MM.1S (cell line): ENCODE results near the gene PGBD1.

Experiments used
- DNase-seq: peaks from one replicate; pipeline ENCODE4 v3.0.0-alpha.2; 2015
- H2AFZ ChIP-seq: fragments of 300-600 bp; sonication (generic); 2 replicates; pipeline ENCODE4 v1.6.0; 2016; ENCODE audit warnings: antibody characterized with exemption, low read length
- H3F3A ChIP-seq: fragments of 300-600 bp; sonication (generic); 2 replicates; pipeline ENCODE4 v1.6.1; 2016; ENCODE audit warnings: mild to moderate bottlenecking, antibody characterized with exemption, low read length, moderate library complexity, mixed read lengths; ENCODE audit not compliant: insufficient read depth
- H3K27ac ChIP-seq: fragments of 300-600 bp; sonication (generic); 2 replicates; pipeline ENCODE4 v1.5.1; 2016; ENCODE audit warnings: mild to moderate bottlenecking, low read length
- H3K27me3 ChIP-seq: fragments of 300-600 bp; sonication (generic); replicated peaks from 2 replicates; pipeline ENCODE4 v1.6.0; 2016; ENCODE audit warnings: low read length; ENCODE audit not compliant: insufficient read depth
- H3K36me3 ChIP-seq: fragments of 300-600 bp; sonication (generic); replicated peaks from 2 replicates; pipeline ENCODE4 v1.6.1; 2016; ENCODE audit warnings: mild to moderate bottlenecking, low read length, mixed read lengths; ENCODE audit not compliant: insufficient read depth
- H3K4me1 ChIP-seq: fragments of 300-600 bp; sonication (generic); 2 replicates; pipeline ENCODE4 v1.6.1; 2016; ENCODE audit warnings: low read length, mixed read lengths
- H3K4me2 ChIP-seq: fragments of 300-600 bp; sonication (generic); 2 replicates; pipeline ENCODE4 v1.6.0; 2016; ENCODE audit warnings: low read depth, low read length
- H3K4me3 ChIP-seq: fragments of 300-600 bp; sonication (generic); 2 replicates; pipeline ENCODE4 v1.5.1; 2016; ENCODE audit warnings: low read length, mixed read lengths
- H3K79me2 ChIP-seq: fragments of 300-600 bp; sonication (generic); 2 replicates; pipeline ENCODE4 v1.6.1; 2016; ENCODE audit warnings: mixed run types, low read length, mixed read lengths
- H3K9ac ChIP-seq: fragments of 300-600 bp; sonication (generic); 2 replicates; pipeline ENCODE4 v1.6.1; 2016; ENCODE audit warnings: low read length, mixed read lengths
- H3K9me2 ChIP-seq: fragments of 300-600 bp; sonication (generic); replicated peaks from 2 replicates; pipeline ENCODE4 v1.6.1; 2016; ENCODE audit warnings: mild to moderate bottlenecking, low read length, mixed read lengths; ENCODE audit not compliant: insufficient read depth
- H3K9me3 ChIP-seq: fragments of 300-600 bp; sonication (generic); replicated peaks from 2 replicates; pipeline ENCODE4 v1.6.1; 2016; ENCODE audit warnings: mild to moderate bottlenecking, low read length, mixed read lengths; ENCODE audit not compliant: insufficient read depth
- H4K20me1 ChIP-seq: fragments of 300-600 bp; sonication (generic); 2 replicates; pipeline ENCODE4 v1.6.1; 2016; ENCODE audit warnings: mild to moderate bottlenecking, low read length, moderate library complexity, mixed read lengths; ENCODE audit not compliant: insufficient read depth
- EZH2 ChIP-seq: fragments of 300-600 bp; sonication (generic); optimal IDR thresholded peaks from 2 replicates; pipeline ENCODE3; 2017; ENCODE audit warnings: low read depth, mild to moderate bottlenecking, antibody characterized with exemption, low read length, mixed read lengths
- EZH2phosphoT487 ChIP-seq: fragments of 300-600 bp; sonication (generic); IDR thresholded peaks from 2 replicates; pipeline ENCODE4 v1.6.1; 2018; ENCODE audit warnings: antibody characterized with exemption, low read length
- TF ChIP-seq, protein P1 (sequence below): fragments of 300-600 bp; sonication (generic); IDR thresholded peaks from 2 replicates; pipeline ENCODE4 v1.5.1; 2016; ENCODE audit warnings: antibody characterized with exemption, low read length, mixed read lengths

Gene PGBD1

DNA sequence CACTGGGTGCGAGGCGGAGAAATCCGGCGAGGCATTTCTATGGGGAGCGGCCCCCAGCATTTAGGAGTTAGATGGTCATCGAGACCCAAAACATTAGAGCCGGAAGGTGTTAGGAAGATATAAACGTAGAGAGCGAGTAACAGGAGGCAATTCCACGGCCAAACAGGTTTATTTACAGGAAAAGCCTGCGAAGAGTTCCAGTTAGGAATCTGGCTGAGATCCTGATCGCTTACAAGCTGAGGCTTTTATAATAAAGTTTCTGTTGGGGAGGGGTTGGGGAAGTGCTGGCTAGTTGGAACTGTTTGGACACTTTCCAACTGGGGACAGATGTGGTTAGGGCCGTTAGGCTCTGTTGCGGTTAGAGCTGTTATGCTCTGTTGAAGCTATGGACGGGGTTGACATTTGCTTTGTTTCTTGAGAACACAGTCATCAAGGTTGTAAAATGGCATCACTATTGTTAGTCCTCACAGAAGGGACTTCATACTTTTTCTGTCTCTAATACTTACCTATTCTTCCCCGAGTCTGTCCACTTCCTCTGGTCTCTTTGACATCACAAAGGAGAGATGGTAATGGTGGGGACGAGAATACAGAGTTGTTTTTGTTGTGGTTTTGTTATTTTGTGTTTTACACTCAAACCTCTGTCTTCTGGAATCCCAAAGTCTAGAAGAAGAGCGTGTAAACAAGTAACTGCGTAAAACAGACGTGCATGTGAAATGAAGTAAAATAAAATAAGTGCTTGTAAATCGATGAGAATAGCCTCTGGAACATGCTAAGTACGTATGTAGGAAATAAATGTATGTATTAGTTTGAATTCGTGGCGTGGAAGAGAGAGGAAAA is 55.1 kb downstream of the PGBD1 start:
- Histone ChIP-seq H3K27me3 (no peaks in the 10 kb centered on the region), H3K9me2 (no peaks in the 10 kb centered on the region), H3K4me3 (peak overlapping the region; percentile 71), H3K4me2 (peak overlapping the region; percentile 84), H3K79me2 (no peaks in the 10 kb centered on the region), H3K4me1 (peaks cover 9% of the 10 kb centered on the region), H3K9me3 (no peaks in the 10 kb centered on the region), H3K27ac (peak overlapping the region; percentile 69; the same call in 1 of the 2 replicates), H4K20me1 (no peaks in the 10 kb centered on the region), H2AFZ (peak overlapping the region; percentile 77), H3K36me3 (no peaks in the 10 kb centered on the region), H3K9ac (peak overlapping the region; percentile 67), H3F3A (no peaks in the 10 kb centered on the region; the same call in none of the 2 replicates)
- peak; percentile 53 for DNase-seq
- TF ChIP-seq EZH2: no peak
- TF ChIP-seq, protein P1, sequence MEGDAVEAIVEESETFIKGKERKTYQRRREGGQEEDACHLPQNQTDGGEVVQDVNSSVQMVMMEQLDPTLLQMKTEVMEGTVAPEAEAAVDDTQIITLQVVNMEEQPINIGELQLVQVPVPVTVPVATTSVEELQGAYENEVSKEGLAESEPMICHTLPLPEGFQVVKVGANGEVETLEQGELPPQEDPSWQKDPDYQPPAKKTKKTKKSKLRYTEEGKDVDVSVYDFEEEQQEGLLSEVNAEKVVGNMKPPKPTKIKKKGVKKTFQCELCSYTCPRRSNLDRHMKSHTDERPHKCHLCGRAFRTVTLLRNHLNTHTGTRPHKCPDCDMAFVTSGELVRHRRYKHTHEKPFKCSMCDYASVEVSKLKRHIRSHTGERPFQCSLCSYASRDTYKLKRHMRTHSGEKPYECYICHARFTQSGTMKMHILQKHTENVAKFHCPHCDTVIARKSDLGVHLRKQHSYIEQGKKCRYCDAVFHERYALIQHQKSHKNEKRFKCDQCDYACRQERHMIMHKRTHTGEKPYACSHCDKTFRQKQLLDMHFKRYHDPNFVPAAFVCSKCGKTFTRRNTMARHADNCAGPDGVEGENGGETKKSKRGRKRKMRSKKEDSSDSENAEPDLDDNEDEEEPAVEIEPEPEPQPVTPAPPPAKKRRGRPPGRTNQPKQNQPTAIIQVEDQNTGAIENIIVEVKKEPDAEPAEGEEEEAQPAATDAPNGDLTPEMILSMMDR: no peak
- TF ChIP-seq EZH2phosphoT487: no peak

DNA sequence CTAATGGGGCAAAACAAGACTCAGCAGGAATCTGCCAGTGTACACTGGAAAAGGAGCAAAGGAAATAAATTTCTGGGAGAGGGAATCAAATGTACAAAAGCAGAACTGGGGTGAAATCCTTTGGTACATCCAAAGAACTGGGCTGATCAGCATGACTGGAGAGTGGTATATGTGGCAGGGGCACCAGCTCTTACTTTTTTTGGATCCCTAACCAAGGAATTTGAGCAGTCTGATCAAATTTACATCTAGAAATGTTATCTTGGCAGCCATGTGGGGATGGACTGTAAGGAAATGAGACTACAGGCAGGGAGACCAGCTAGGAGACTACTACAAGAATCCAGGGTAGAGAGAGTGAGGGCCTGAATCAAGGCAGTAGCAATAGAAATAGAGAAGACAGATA is 55.7 kb downstream of the PGBD1 start:
- no peak overlapping the region for H3K27ac ChIP-seq

GRCh38 chr6:28340310-28341095 is 59.1 kb downstream of the PGBD1 start:
- H4K20me1 ChIP-seq: no peaks in the 10 kb centered on the region
- no peaks in the 10 kb centered on the region; the same call in none of the 2 replicates for H3F3A ChIP-seq
- no peaks in the 10 kb centered on the region for H3K79me2 ChIP-seq
- no peaks in the 10 kb centered on the region for H3K27me3 ChIP-seq
- TF ChIP-seq, protein P1: no peak
- TF ChIP-seq EZH2 (no peak), EZH2phosphoT487 (no peak)
- peaks cover 9% of the 10 kb centered on the region for H3K4me1 ChIP-seq
- no peak overlapping the region for H3K4me3 ChIP-seq
- H3K9ac ChIP-seq: no peak overlapping the region
- no peaks in the 10 kb centered on the region for H3K9me3 ChIP-seq
- H3K36me3 ChIP-seq: no peaks in the 10 kb centered on the region
- H3K27ac ChIP-seq: no peak overlapping the region
- DNase-seq: peak; percentile 54
- H2AFZ ChIP-seq: no peak overlapping the region; the same call in 1 of the 2 replicates
- peak overlapping the region; percentile 8; the same call in 1 of the 2 replicates for H3K4me2 ChIP-seq
- no peaks in the 10 kb centered on the region for H3K9me2 ChIP-seq

More for the DNA sequence above, 55.7 kb downstream of the PGBD1 start:
- Histone ChIP-seq H3K79me2 (no peaks in the 10 kb centered on the region), H3K4me1 (peaks cover 9% of the 10 kb centered on the region), H3K4me3 (peak overlapping the region; percentile 71; the same call in 1 of the 2 replicates), H3K27me3 (no peaks in the 10 kb centered on the region), H3K4me2 (peak overlapping the region; percentile 84; the same call in 1 of the 2 replicates), H3F3A (no peaks in the 10 kb centered on the region; the same call in none of the 2 replicates), H4K20me1 (no peaks in the 10 kb centered on the region), H3K9me3 (no peaks in the 10 kb centered on the region), H3K9me2 (no peaks in the 10 kb centered on the region), H3K36me3 (no peaks in the 10 kb centered on the region), H3K9ac (no peak overlapping the region), H2AFZ (no peak overlapping the region)
- TF ChIP-seq EZH2: no peak
- TF ChIP-seq, protein P1: no peak
- no peak for TF ChIP-seq EZH2phosphoT487
- no peak for DNase-seq
